Astrocyte of the spinal cord (primary cell): ENCODE measurements around the gene AIP.

Experiments
- DNase-seq: peaks from one replicate; pipeline ENCODE4 v3.0.0; 2011; ENCODE audit warnings: low read depth, low spot score
- H3K4me3 ChIP-seq: 2 replicates; pipeline ENCODE4 v1.5.1; 2011; ENCODE audit warnings: low read depth, mild to moderate bottlenecking, low read length, moderate library complexity
- in situ Hi-C: cut with HindIII; loops from 2 replicates; pipeline ENCODE4 v1.10.0; 2017; ENCODE audit warnings: low sequenced_read_pairs
- TF ChIP-seq, protein P1 (sequence below): IDR thresholded peaks from 2 replicates; pipeline ENCODE4 v1.5.1; 2012; ENCODE audit warnings: low read depth, mild to moderate bottlenecking, low read length, inconsistent platforms

The AIP gene

GRCh38 chr11:67520856-67521824, 38.3 kb downstream of the AIP start:
- no peak for DNase-seq
- TF ChIP-seq, protein P1, sequence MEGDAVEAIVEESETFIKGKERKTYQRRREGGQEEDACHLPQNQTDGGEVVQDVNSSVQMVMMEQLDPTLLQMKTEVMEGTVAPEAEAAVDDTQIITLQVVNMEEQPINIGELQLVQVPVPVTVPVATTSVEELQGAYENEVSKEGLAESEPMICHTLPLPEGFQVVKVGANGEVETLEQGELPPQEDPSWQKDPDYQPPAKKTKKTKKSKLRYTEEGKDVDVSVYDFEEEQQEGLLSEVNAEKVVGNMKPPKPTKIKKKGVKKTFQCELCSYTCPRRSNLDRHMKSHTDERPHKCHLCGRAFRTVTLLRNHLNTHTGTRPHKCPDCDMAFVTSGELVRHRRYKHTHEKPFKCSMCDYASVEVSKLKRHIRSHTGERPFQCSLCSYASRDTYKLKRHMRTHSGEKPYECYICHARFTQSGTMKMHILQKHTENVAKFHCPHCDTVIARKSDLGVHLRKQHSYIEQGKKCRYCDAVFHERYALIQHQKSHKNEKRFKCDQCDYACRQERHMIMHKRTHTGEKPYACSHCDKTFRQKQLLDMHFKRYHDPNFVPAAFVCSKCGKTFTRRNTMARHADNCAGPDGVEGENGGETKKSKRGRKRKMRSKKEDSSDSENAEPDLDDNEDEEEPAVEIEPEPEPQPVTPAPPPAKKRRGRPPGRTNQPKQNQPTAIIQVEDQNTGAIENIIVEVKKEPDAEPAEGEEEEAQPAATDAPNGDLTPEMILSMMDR = no peak
- in situ Hi-C loops = no loop called here
- H3K4me3 ChIP-seq = no peak overlapping the region

DNA sequence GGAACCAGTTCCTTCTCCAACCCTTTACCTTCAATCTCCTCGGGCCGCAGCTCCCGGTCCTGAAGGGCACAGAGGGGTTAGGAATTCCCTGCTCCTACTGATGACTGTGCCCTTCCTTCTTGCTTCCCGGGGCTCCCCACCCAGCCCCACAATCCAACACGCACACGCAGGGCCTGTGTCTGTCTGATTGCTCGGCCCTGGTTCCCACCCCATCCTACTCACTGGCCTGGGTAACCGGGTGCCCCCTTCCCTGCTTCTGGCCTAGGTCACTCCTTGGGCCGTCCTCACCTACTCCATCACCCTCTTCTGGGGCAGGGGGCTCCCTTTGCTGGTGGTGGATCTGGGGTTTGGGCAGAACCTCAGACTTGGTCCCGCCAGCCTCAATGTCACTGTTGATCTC, 39.1 kb downstream of the AIP start:
- no peak for DNase-seq
- no peak overlapping the region for H3K4me3 ChIP-seq
- TF ChIP-seq, protein P1 = no peak
- in situ Hi-C loops = no loop called here

GRCh38 chr11:67522338-67522737, 39.5 kb downstream of the AIP start:
- no peak overlapping the region for H3K4me3 ChIP-seq
- in situ Hi-C loops = no loop called here
- TF ChIP-seq, protein P1 = no peak
- DNase-seq = no peak

DNA sequence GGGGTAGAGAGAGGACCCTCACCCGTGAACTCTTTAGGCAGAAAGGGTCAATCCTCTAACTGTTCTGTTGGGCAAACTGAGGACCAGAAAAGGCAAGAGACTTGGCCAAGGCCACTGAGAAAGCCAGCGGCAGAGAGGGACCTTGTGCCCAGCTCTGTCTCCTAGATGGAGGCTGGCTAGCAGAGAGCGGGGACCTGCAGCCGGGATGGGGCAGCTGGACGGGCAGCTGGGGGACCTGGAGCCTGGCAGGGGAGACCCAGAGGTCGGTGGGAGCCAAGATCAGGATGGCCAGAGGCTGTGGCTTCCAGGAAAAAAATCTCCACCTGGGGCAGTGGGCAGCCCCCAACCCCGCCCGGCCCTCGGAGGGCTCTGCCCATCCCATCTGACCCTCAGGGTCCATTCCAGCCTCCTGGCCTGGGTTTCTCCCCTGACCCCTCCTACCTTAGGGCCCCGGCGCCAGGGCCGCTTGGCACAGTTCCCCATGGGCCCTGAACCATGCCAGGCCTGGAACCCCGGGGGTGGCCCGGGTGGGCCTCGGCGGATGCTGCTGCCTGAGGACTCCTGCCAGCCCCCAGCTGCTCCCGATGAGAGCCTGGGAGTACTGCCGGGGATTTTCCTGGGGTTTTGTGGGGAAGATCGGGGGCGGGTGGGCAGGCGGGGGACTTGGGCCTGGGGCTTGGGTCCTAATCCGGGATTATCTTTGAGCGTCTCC, 40.2 kb downstream of the AIP start, which contains the start of gene CABP2:
Gene CABP2, minus strand, starts transcription at position 603 of the 712 bp plus-strand sequence. Its CDS starts 120 bp downstream, at position 483.
- in situ Hi-C loops = no loop called here

DNA sequence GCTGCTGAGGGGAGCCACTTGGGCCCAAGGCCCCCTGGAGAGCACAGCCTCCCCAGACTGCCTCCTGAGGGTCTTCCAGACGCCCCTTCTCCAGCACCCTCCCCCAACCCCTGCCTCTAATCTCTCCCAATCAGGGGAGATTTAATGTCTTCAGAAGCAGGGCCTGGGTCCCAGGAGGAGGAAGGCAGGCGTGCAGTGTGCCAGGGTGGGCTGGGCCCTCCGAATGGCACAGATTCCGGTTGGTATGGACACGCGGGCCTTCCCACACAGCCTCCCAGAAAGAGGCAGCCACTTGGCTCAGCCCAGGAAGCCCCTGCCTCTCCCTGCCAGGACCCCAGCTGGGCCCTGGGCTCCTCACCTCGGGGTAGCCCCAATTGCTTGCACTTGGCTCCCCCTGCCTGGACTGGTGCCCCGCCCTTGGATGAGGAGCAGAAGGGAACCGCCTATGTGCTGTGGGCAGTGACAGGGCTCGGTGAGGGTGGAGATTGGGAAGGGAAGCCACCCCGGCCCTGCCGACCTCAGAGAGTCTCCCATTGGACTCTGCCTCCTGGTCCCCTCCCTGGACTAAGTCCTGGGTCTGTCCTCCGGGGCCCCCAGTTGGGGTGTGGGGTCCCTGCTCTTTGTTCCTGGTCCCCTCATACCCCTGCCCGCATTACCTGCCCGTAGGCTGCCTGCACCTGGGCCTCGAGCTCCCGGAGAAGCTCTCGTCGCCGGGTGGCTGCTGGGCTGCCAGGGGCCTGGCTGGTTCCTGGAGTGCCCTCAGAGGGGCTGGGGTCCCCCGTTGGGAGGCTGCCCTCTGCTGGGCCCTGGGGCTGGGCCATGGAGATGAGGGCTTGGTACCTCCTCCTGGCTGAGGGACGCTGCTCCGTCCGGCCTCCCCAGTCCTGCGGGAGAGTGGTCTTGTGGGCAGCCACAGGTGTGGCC, 41.0 kb downstream of the AIP start:
- DNase-seq = no peak
- H3K4me3 ChIP-seq = no peak overlapping the region
- in situ Hi-C loops = no loop called here
- TF ChIP-seq, protein P1 = no peak

More for the DNA sequence above, 40.2 kb downstream of the AIP start, which contains the start of gene CABP2:
- DNase-seq = no peak
- TF ChIP-seq, protein P1 = no peak
- no peak within 1 kb of the TSS for H3K4me3 ChIP-seq

- TF ChIP-seq, protein P1 = no peak
- DNase-seq = no peak
- no peak overlapping the region for H3K4me3 ChIP-seq
- in situ Hi-C loops = no loop called here
Observed at GRCh38 chr11:67524480-67524808, 41.6 kb downstream of the AIP start.
